Measurements from ENCODE around the gene CLEC16A. TPM values are rescaled to one million over a fixed set of nuclear protein-coding genes. Genes with fewer than 3 reads are reported as not detected.

CLEC16A gene
- total RNA-seq, 1 donor from 2014 or later = 7.8 TPM

DNA sequence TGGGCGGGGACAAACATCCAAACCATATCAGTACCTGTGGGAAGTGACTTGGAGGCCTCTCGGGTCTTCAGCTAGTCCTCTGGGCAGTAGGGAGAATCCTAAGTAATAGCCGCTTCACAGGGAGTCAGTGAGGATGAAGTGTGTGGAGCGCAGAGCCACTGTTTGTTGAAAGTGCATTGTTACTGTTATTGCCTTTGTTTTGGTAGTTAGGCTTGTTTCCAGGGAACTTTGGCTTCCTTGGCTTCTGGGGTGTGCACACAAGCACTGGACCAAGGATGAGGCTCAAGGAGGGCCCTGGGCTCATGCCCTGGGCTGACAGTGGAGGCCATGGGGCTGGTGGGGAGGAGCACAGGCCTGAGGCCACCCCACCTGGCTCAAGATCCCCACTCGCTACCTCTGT, 141.6 kb downstream of the CLEC16A start:
- Mint-ChIP-seq H3K36me3 (no peaks in the 10 kb centered on the region), H3K27me3 (ENCODE audit: insufficient read depth, low read depth) (peaks cover 2% of the 10 kb centered on the region)
- H2AFZ ChIP-seq (replicated peaks) = no peak overlapping the region

DNA sequence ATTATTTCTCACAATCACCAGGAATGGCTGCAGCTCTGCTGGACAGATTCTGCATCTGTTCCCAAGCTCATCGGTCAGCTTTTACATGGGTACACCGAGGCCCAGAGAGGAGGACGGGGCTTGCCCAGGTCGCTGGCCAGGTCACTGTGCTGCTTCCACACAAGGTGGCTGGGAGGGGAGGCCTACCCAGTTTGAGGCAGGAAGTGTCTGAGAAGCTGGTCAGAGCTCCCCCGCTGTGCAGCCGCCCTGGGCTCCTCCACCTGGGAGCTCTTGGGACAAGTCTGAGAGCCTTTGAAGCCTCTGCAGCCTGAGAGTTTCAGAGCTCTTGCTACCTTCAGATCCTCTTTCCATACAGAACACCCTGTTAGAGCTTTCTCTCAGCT, 143.3 kb downstream of the CLEC16A start:
- no peak for DNase-seq (ENCODE audit: low spot score)
- Histone ChIP-seq H3K4me2 (no peak overlapping the region), H3K27ac (no peak overlapping the region), H3K79me2 (ENCODE audit: low read depth) (no peaks in the 10 kb centered on the region), H3K9ac (no peak overlapping the region), H2AFZ (replicated peaks) (no peak overlapping the region), H3K36me3 (no peaks in the 10 kb centered on the region), H3F3A (ENCODE audit: low read depth) (no peaks in the 10 kb centered on the region), H4K20me1 (ENCODE audit: low read depth) (no peaks in the 10 kb centered on the region), H3K9me3 (ENCODE audit: low read depth) (no peaks in the 10 kb centered on the region), H3K4me3 (no peak overlapping the region), H3K27me3 (no peaks in the 10 kb centered on the region), H3K4me1 (peaks cover 21% of the 10 kb centered on the region)
- Mint-ChIP-seq H3K27me3 (ENCODE audit: insufficient read depth, low read depth) (peaks cover 3% of the 10 kb centered on the region), H3K27ac (no peak overlapping the region), H3K9me3 (no peaks in the 10 kb centered on the region), H3K36me3 (peaks cover 2% of the 10 kb centered on the region), H3K4me3 (no peak overlapping the region), H3K4me1 (peaks cover 19% of the 10 kb centered on the region)
- TF ChIP-seq EZH2phosphoT487 (IDR thresholded peaks at IDR 0.05) (no peak), EZH2 (IDR thresholded peaks at IDR 0.05) (no peak)
- TF ChIP-seq, protein P1, sequence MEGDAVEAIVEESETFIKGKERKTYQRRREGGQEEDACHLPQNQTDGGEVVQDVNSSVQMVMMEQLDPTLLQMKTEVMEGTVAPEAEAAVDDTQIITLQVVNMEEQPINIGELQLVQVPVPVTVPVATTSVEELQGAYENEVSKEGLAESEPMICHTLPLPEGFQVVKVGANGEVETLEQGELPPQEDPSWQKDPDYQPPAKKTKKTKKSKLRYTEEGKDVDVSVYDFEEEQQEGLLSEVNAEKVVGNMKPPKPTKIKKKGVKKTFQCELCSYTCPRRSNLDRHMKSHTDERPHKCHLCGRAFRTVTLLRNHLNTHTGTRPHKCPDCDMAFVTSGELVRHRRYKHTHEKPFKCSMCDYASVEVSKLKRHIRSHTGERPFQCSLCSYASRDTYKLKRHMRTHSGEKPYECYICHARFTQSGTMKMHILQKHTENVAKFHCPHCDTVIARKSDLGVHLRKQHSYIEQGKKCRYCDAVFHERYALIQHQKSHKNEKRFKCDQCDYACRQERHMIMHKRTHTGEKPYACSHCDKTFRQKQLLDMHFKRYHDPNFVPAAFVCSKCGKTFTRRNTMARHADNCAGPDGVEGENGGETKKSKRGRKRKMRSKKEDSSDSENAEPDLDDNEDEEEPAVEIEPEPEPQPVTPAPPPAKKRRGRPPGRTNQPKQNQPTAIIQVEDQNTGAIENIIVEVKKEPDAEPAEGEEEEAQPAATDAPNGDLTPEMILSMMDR (IDR thresholded peaks at IDR 0.05) = no peak

More for the DNA sequence above, 141.6 kb downstream of the CLEC16A start:
- no peak overlapping the region for H3K4me3 Mint-ChIP-seq
- no peak for DNase-seq (ENCODE audit: low spot score)
- Histone ChIP-seq H3K27ac (no peak overlapping the region), H3K4me3 (no peak overlapping the region), H3K9me3 (ENCODE audit: low read depth) (no peaks in the 10 kb centered on the region), H3F3A (ENCODE audit: low read depth) (no peaks in the 10 kb centered on the region), H3K9ac (no peak overlapping the region), H4K20me1 (ENCODE audit: low read depth) (no peaks in the 10 kb centered on the region), H3K4me1 (peaks cover 27% of the 10 kb centered on the region), H3K36me3 (no peaks in the 10 kb centered on the region), H3K27me3 (no peaks in the 10 kb centered on the region), H3K4me2 (no peak overlapping the region), H3K79me2 (ENCODE audit: low read depth) (no peaks in the 10 kb centered on the region)
- H3K9me3 Mint-ChIP-seq = no peaks in the 10 kb centered on the region
- TF ChIP-seq, protein P1 (IDR thresholded peaks at IDR 0.05) = no peak
- no peak for TF ChIP-seq EZH2phosphoT487 (IDR thresholded peaks at IDR 0.05)
- no peak for TF ChIP-seq EZH2 (IDR thresholded peaks at IDR 0.05)
- H3K27ac Mint-ChIP-seq = no peak overlapping the region
- peaks cover 31% of the 10 kb centered on the region for H3K4me1 Mint-ChIP-seq

DNA sequence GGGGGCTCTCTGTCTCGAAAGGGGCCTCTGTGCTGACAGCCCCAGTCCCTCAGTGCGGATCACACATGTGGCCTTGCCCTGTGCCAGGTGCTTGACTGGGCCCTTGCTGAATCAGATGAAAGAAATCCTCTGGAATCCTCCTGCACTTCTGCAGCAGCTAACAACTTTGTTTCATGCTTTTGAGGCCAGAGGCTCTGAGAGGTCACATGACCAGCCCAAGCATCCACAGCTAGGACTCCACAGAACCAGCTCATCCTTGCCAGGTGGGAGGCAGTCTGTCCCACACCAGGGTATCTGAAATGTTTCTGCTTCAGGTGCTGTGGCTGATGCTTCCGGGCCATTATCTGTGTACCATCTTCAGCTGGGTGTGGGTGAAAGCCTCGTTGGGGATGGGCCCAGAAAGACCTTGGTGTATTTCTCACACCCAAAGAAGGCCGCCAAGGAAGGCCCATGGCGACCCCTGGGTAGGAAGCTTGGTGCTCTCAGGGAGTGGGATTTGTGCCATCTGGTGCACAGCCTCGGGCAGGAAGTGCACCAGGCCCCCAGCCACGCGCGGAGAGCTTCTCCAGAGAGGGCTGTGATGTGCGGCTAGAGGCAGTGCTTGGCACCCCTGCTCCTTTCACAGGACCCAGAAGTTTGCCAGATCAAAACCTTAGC, 143.8 kb downstream of the CLEC16A start:
- no peaks in the 10 kb centered on the region for H3K27me3 ChIP-seq
- Mint-ChIP-seq H3K27me3 (ENCODE audit: insufficient read depth, low read depth) (peaks cover 3% of the 10 kb centered on the region), H3K36me3 (peaks cover 2% of the 10 kb centered on the region), H3K27ac (no peak overlapping the region), H3K4me1 (peaks cover 17% of the 10 kb centered on the region), H3K9me3 (no peaks in the 10 kb centered on the region), H3K4me3 (no peak overlapping the region)
- H3K9me3 ChIP-seq (ENCODE audit: low read depth) = no peaks in the 10 kb centered on the region
- no peak overlapping the region for H3K4me2 ChIP-seq
- H3K9ac ChIP-seq = no peak overlapping the region
- H3F3A ChIP-seq (ENCODE audit: low read depth) = no peaks in the 10 kb centered on the region
- H3K4me1 ChIP-seq = peaks cover 21% of the 10 kb centered on the region
- TF ChIP-seq EZH2phosphoT487 (IDR thresholded peaks at IDR 0.05) (no peak), EZH2 (IDR thresholded peaks at IDR 0.05) (no peak)
- TF ChIP-seq, protein P1 (IDR thresholded peaks at IDR 0.05) = no peak
- no peak for DNase-seq (ENCODE audit: low spot score)
- no peaks in the 10 kb centered on the region for H4K20me1 ChIP-seq (ENCODE audit: low read depth)
- H2AFZ ChIP-seq (replicated peaks) = no peak overlapping the region
- H3K79me2 ChIP-seq (ENCODE audit: low read depth) = no peaks in the 10 kb centered on the region
- no peak overlapping the region for H3K27ac ChIP-seq
- no peak overlapping the region for H3K4me3 ChIP-seq
- H3K36me3 ChIP-seq = no peaks in the 10 kb centered on the region
